HG02678 (cell line): Measurements from ENCODE around the gene NDUFV3.
"Not testable (repeated sequence)": the region's sequence is repeated elsewhere in the genome, so short reads cannot be mapped to it uniquely, and the experiment has no call there.

Experiments used
- ATAC-seq: cut with Tn5 transposase; IDR thresholded peaks from one replicate; pipeline ENCODE4 v1.9.1; 2021; ENCODE audit warnings: mild to moderate bottlenecking, moderate library complexity; ENCODE audit not compliant: unreplicated experiment

The NDUFV3 gene

DNA sequence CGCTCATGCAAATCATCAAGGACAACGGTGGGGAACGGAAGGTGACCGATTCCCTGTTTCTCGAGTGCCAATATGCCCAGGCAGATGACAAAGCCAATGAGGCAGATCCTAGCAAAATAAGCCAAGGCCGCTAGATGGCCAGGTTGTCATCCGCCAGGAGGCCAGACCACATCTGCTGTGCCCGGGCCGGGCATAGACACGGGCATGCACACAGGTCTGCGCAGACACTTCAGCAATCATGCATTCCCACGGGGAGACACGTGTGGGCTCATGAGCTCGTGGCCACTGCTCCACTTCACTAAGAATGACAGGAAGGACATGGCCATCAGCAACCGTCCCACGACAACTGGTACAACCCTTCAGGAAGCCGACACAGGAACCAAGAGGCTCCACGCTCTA is 37.2 kb upstream of the NDUFV3 start:
- ATAC-seq = no peak

DNA sequence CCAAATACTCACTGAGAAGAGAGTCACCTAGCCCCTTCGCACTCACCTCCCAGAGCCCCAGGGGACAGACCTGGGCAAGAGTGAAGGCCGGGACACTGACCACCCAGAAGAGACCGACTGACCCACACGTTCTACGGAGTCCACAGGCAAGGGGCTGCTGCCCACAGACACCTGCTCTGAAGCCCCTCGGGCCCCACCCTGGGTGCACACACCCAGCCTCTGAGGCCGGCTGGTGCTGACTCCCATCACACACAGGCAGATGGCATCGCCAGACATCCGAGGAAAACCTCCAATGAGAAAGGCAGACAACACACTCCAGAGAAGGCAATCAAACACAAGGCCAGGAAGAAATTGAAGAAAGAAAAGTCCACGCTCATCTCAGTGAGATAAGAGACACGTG is 35.9 kb upstream of the NDUFV3 start:
- ATAC-seq = no peak

DNA sequence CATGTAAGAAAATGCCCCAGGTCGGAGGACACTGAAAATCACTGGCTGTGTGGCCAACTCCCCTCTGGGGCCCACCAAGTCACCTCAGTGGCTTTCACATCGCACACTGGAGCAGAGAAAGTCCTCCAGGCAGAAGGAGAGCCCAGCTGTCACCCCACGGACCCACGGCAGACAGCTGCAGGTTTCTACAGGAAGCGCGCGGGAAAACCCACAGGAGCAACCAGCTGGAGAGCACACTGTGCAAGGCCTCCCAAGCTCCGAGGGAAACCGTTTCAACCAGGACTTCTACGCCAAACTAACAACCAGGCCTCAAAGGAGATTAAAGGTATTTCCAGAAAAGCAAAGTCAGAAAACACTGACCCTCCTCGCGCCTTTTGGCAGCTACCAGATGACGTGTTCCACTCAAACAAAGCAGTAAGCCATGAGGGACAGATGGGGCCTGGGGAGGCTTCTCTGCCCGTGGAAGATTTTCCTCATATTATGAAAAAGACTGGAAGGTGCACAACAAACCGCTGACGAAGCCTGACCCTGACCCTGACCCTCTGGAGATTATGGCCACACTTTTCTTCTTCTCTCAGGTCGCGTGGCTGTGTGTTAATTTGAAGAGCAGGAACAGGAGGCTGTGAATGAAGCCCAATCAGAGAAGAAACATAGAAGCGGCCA is 34.8 kb upstream of the NDUFV3 start:
- no peak for ATAC-seq

DNA sequence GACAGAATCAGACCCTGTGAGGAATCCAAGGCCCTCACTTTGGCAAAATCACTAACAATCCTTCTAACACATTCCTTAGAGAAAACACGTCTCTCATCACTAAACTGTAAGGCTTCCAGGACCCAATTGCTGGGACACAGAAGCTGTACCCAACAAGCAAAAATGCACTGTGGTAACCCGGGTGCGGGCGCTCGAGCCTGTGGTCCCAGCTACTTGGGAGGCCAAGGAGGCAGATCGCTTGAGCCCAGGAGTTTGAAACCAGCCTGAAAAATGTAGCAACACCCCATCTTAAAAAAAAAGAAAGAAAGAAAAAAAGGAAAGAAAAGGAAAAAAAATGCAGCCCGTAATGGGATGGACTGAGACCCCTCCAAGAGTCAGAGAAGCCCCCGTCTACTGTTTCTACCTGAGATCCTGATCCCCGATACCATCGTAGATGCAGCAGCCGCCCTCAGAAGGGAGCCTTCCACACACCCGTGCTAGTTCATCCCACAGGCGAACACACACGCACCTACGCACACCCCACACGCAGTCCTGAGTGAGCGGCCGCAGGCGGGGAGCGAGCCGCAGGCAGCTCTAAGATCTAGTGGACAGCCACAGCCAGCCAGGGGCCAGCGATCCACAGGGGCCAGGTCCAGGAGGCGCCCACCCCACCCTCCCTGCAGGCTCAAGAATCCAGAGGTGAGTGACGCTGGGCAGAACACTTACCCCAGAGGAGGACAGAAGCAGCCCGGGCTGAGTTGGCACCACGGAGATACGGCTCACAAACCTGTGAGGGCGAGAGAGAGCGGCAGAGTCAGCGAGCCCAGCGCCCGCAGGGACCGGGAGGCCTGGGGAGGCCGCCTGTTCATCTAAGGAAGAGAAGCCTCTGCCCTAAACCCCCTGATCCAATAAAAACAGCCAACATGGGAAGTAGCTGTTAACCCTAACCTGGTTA is 33.9 kb upstream of the NDUFV3 start:
- ATAC-seq = no peak

DNA sequence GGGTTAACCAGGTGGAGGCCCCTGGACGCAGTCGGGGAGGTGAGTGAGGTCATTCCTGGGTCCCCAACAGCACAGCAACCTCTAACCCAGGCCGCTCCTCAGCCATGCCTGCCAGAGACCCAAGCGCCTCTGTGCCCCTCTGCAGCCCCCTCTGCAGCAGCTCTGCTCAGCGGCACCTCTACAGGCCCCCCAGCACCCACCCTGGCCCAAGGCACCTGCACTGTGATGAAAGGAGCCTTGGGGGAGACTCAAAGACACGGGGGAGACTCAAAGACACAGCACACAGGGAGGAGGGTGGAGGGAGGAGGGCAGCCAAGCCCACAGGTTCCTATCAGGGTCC is 33.2 kb upstream of the NDUFV3 start:
- ATAC-seq = no peak

DNA sequence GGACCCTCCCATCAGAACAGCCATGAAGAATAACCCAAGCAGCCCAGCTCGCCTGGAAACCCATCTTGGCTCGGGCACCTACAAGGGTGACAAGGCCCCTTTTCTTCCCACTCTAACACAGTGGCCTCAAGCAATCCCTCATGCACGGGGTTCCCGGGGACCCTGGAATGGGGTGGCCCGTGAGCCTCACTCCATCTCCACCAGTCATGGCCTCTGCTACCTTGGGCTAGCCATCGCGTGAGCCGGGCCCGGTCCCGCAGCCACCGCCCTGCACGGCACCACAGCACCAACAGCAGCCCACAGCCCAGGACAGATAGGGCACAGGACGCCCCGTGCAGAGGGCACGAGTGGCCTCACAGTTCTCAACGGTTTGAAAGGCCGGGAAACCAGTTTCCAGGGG is 32.8 kb upstream of the NDUFV3 start:
- ATAC-seq = no peak

DNA sequence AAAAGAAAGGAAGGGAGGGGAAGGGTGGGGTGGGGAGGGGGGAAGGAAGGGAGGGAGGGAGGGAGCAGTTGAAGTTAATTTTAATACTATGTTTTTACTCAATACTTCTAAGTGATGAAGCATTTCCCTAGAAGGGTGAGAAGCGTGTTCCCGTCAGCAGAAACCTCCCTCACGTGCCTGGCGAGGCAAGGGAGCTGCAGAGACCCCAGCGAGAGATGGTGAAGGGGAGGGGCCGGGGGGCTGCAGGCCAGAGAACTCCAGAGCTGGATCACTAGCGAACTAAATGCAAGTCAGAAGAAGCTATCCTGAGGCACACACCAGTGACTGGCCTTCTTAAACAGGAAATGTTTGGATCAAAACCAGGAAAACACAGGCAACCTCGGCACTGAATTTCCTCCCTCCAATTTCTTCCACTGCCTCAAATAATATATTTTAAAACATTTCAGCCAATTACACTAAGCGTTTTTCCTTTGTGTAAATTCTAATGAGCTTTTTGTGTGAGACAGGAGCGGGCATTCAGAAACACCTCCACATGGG is 31.7 kb upstream of the NDUFV3 start:
- ATAC-seq = no peak

DNA sequence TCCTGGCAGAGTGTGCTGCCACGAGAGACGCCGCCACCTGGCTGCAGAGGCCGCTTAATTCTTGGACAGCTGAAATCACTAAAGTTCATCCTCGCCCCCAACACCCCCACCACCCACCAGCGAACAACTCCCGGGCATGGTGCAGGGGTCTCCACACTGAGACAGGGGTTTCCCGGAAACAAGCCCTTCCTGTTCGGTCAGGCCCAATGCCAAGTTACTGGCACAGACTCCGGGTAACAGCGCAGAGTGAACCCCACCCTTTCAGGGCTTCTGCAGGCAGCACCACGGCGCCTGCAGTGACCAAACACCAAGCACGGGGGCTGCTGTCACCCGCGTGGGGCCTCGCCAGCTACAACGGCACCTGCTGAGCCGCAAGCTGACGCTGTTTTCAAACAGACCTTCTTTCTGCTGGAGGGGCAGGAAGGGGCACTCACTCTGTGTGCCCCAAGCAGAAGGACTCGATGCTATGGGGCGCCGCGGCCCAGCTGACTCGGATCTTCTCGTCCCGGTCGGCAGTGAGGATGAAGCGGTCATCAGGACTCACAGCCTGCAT is 31.2 kb upstream of the NDUFV3 start:
- ATAC-seq = no peak

DNA sequence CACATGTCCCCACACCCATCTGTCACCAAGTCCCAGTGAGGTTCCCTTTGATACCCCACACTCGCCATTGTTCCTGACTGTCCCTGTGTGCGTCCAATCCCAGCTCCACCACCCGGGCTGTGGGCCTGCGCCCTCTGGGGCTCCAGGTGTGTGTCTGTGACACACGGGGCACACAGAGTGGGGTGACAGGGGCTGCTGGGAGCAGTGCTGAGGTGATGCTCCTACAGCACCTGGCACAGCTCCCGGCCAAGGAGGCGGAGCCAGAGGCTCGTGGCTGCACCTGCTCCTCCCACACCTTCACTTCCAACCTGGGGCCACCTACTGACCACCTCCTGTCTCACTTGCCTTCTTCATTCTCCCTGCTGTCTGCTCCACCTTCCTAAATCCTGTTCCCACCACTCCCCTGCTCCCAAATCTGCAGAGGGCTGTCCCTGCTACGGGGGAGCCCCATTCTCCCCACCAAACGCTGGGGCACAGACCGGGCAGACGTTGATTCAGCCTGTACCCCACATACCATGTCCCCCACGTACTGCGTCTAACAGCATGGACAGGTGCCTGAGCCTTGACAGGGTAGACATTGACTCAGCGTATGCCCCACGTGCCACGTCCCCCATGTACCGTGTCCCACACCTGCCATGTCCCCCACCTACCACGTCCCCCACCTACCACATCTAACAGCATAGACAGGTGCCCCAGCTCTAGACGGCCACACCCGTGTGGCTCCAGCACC is 30.2 kb upstream of the NDUFV3 start:
- no peak for ATAC-seq

DNA sequence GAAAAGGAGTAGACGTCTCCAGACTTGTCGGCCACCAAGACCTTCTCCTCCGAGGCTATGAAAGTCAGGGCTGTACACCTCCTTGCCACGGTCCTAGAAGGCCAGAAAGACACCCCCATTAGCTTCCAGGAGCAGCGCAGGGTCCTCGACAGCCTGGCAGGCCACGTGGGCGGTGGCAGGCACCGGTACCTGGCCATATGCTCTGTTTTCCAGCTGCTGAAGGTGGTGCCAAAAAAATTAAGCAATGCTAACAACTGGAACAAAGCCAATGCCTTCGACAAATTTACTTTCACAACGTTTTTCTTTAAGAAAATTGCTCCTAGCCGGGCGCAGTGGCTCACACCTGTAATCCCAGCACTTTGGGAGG is 29.6 kb upstream of the NDUFV3 start:
- no peak for ATAC-seq

DNA sequence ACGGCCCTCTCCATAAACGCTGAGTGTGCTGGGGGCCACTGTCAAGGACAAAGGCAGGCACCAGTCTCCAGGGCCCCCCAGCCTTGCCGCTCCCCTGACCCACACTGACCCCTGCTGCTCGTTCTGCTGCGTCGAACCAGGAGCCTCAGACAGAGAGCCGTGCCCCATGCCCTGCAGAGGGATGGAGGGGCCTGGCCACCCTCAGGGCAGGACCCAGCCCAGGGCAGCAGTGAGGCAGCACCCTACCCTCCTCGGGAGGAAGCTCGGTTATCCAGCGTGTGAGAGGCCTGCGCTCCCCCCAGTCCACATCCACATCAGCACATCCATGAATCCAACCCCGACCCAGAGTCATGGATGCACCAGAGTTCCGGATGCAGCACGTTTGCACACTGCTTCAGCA is 28.8 kb upstream of the NDUFV3 start:
- no peak for ATAC-seq

DNA sequence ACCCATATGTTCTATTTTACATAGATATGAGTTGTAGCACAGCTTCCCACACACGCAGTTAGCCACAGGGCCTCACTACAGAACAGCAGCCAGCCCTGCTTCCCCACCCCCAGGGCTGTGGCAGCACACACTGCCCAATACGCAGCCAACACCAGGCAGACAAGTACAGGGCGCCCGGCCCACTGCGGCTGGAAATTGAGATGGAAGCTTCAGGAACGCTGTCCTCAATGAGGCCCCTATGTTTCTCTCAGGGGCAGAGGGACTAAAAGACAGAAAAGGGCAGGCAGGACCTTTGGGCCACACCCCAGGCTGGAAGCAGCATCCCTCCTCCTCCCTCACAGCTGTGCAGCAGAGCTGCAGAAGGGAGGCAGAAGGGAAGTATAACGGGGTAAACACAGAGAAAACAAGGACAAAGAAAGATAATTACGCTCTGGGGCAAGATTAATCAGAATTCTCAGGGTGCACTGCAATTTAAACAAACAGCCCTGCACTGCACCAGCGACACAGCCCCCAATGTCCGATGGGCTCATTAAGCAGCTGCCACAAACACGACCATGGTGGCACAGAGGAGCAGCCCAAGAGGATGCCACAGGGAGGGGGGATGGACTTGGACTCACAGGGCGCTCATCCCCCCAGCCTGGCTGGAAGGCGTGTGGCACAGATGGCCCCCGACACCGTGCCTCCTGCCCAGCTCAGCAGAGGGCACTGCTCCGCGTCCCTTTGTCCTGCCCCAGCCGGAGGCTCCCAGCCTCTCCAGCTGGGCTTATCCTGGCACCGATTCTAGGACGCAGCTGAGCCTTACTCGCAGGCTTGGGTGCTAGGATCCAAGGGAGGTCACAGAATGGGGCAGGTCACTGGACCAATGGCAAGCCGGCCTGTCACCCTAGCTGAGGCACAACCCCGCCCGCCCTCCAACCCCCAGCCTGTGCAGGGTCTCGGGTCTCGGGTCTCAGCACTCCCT is 28.0 kb upstream of the NDUFV3 start:
- ATAC-seq = no peak

DNA sequence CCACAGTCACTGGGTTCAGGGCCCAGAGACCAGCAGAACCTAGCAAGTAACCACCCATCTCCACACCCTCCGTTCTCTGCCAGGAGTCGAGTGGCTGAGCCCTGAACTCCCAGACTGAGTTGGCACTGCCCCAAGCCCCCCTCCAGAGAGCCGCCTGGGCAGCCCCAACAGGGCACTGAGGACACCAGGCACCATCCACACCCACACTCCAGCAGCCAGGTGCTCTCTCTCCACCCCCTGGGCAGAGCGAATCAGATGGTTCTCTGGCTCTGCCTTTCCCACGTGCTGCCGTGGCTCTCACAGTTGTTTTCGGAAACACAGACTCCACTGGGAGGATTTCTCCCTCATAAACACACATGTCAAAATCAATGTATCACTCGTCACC is 27.3 kb upstream of the NDUFV3 start:
- ATAC-seq = no peak

DNA sequence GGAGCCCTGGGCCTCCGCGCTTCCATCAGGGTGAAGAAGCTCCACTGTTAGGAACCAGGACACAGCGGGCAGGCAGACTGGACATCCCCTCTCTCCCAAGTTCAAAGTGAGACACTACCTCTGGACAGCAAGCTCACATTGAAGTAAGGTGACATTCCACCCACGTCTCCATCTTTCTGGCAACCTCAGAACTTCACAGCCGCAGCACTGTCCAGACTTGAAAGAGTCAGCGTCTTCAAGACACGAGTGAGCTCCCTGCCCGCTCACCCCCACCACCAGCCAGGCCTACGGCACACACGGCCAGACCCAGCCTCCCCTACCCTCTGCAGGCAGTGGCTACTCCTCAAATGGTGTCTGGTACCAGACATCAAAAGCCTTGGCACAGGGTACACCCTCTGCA is 24.9 kb upstream of the NDUFV3 start:
- no peak for ATAC-seq

DNA sequence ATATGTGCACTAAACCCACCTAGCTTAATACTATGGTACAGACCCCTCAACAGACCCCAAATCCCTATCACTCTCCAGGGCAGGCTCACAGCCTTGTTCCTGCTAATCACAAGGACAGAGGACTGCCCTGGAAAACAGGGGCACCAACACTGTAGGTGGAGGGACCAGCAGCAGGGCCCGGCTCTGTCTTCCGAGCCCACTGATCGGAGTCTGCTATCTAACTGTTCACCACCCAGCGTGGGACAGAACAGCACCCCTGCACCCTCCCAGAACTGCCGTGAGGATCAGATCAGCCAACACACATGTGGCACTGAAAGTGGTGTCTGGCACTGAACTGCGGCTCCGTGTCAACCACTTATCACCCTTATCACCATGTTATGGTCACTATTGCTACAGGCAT is 20.0 kb upstream of the NDUFV3 start:
- no peak for ATAC-seq

DNA sequence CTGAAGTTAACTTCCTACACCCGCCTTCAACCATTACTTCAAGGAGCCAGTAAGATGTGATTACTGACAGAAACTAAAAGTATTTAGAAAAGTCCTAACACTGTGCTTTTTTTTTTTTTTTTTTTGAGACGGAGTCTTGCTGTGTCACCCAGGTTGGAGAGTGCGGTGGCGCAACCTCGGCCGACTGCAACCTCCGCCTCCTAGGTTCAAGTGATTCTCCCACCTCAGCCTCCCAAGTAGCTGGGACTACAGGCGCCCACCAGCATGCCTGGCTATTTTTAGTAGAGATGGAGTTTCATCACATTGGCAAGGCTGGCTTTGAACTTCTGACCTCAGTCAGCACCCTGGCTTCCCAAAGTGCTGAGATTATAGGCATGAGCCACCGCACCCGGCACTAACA is 17.3 kb upstream of the NDUFV3 start:
- ATAC-seq = not testable (repeated sequence)

DNA sequence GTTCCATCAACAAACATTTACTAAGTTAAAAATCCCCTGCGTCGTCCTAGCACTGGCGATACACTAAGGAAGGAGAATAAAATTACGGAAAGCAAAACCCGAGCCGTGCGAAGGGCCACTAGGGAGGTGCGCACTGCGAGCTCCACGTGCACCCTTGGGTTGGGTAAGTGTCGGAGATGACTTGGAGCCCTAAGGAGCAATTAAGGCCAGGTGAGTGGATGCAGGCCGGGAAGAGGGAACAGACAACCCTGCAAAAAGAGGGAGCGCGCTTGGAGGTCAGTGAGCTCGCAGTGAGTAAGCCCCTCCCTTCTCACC is 14.5 kb upstream of the NDUFV3 start:
- peak; percentile 8 for ATAC-seq

DNA sequence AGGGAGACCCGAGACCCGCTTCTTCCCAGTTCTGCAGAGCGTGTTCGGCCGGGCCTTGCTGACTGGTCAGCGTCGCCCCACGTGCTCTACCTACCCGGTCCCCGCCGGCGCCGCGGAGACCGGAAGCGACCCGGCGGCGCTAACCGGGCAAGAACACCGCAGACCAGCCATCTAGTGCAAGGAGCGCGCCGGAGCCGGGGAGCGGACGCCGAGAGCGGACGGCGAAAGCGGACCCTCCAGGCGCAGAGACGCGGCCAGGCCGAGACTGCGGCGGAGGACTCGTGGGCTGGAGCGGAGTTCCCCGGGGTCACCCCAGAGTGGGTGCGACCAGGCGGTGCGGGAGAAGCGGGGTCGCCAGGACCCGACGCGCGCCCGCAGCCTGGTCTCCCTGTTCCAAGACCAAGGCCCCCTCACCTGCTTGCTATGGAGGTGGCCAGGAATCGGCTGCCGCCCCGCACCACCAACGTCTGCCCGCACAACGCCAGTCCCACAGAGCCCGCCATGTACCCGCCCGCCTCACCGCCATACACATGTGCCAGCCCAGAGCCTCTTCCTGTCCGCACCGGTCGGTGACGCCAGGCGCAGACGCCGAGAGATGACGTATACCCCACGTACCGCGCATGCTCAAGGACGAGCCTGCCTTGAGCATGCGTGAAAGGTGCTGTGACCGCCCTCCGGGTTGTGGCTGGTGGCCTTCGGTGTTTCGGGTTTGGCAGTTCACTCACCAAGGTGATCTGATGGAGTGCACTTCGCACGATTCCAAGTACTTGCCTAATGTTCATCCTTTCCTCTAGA is 13.9 kb upstream of the NDUFV3 start, which contains the start of gene WDR4:
WDR4 (minus strand) TSS at position 547 of the 795 bp plus-strand sequence; CDS start at position 503, 44 bp downstream.
- ATAC-seq = peak; percentile 91

DNA sequence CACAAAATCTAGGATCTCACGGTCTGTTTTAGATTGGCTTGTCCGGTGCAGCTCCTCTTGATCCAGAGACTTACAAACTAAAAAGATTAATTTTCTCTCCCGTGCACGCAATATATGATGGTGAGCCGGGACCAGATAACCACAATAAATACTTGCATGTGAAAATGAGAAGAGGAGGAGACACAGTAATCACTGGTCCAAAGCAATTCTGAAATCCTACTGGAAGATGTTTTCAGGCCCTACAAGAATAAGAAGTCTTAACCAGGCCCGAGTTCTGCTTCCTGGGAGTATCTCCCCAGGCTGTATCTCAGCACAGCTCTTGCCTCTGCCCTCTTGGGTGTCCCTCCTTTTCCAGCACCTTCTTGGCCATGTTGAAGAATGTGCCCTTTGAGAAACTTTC is 12.8 kb upstream of the NDUFV3 start:
- no peak for ATAC-seq
